A204.1 (cell line): ENCODE results near the gene MAPKAPK2.
"Not testable (repeated sequence)": the region's sequence is repeated elsewhere in the genome, so short reads cannot be mapped to it uniquely, and the experiment has no call there.

Source experiments
- FAIRE-seq: peaks from 2 replicates; lab custom pipeline; 2012; peaks lifted over from hg19 to GRCh38; lab: Jason Lieb, UNC

The MAPKAPK2 gene

DNA sequence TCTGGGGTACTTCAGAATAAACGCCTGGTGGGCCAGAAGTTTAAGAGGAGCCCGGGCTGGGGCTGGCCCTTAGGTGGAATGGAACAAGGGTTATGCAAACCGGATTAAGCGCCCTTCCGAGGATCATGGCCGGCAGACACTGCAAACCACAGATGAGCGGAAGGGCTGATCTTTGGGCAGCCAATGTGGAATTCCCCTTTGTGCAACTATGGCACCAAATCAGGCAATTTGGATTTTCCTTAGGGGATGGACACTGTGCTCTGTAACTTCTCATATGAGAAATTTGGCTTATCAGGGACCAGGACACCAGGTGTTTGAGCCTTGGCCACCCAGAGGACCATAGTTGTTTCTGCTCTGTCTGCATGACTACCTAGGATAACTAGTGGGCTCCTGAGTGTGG lies 93.3 kb downstream of the MAPKAPK2 start:
- FAIRE-seq = no peak

- FAIRE-seq = not testable (repeated sequence)
These were observed 94.2 kb downstream of the MAPKAPK2 start for GRCh38 chr1:206778911-206779310.

- no peak for FAIRE-seq
These were observed 94.9 kb downstream of the MAPKAPK2 start for GRCh38 chr1:206779638-206780037.

DNA sequence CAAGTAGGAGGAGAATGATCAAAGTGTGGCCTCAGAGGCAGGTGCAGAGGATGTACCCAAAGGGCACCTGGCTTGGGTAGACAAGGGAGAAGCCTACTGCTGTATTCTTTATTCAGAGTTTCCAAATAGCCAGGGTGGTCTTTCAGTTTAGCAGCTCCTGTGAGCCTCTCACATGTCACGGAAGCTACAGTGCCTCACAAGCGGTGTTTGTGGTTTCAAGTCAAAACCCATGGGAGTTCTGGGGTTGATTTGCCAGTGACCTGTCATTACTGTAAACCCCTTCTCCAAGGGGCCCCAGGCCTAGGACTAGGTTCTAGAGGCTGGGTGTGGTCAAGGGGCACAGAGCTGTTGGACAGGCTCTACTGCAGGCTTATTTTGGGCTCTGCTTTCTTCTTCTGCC lies 97.7 kb downstream of the MAPKAPK2 start:
- FAIRE-seq = no peak

- no peak for FAIRE-seq
These were observed 98.8 kb downstream of the MAPKAPK2 start for GRCh38 chr1:206783506-206783905.
